OCI-LY1 (cell line): ENCODE results near the gene MAP3K20.

ENCODE experiments used
- EZH2 ChIP-seq: fragments of 200-600 bp; sonication (generic), shearing (Covaris generic); IDR thresholded peaks from 2 replicates; pipeline ENCODE4 v1.8.0; 2017; ENCODE audit warnings: borderline replicate concordance, mixed run types, mild to moderate bottlenecking, antibody characterized with exemption, low read length, moderate library complexity, mixed read lengths
- TF ChIP-seq, protein P1 (sequence below): fragments of 200-600 bp; sonication (generic), shearing (Covaris generic); IDR thresholded peaks from 2 replicates; pipeline ENCODE4 v1.5.1; 2017; ENCODE audit warnings: mild to moderate bottlenecking, antibody characterized with exemption, low read length, moderate library complexity, mixed read lengths

- TF ChIP-seq, protein P1, sequence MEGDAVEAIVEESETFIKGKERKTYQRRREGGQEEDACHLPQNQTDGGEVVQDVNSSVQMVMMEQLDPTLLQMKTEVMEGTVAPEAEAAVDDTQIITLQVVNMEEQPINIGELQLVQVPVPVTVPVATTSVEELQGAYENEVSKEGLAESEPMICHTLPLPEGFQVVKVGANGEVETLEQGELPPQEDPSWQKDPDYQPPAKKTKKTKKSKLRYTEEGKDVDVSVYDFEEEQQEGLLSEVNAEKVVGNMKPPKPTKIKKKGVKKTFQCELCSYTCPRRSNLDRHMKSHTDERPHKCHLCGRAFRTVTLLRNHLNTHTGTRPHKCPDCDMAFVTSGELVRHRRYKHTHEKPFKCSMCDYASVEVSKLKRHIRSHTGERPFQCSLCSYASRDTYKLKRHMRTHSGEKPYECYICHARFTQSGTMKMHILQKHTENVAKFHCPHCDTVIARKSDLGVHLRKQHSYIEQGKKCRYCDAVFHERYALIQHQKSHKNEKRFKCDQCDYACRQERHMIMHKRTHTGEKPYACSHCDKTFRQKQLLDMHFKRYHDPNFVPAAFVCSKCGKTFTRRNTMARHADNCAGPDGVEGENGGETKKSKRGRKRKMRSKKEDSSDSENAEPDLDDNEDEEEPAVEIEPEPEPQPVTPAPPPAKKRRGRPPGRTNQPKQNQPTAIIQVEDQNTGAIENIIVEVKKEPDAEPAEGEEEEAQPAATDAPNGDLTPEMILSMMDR: no peak
- TF ChIP-seq EZH2: no peak
Observed at GRCh38 chr2:173064151-173064805, 11.4 kb upstream of the MAP3K20 start.
